GM21528 (cell line): ENCODE data around the gene FAM47E.

Source experiments
- ATAC-seq: cut with Tn5 transposase; IDR thresholded peaks from one replicate; pipeline ENCODE4 v1.9.1; 2021; ENCODE audit warnings: mild to moderate bottlenecking, moderate library complexity; ENCODE audit not compliant: unreplicated experiment, low FRiP score

The FAM47E gene, protein sequence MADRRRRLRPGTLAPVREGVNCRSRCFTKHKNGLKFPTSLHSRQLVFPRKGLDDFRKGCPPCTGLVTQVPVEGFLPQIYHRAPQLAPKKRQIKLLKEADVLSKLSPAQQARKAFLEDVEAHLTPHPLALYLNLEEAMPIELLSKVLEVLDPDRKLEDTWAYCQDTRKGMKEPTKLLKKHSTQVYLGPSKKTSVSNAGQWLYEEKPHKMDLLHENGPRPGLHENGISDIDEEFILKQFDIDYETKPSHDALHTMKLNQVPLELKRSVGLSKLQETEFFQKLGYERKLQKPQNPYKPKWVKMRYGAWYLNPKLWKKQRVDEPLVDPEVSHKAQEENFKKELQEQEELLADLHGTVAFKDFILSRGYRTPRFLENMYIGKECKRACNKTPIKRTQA

GRCh38 chr4:76251441-76252270 is at the start of gene FAM47E:
FAM47E (plus strand) TSS chr4:76251721; CDS start chr4:76251747, 26 bp downstream.
- ATAC-seq: no peak

GRCh38 chr4:76203541-76203940 is 48.0 kb upstream of the FAM47E start:
- no peak for ATAC-seq

DNA sequence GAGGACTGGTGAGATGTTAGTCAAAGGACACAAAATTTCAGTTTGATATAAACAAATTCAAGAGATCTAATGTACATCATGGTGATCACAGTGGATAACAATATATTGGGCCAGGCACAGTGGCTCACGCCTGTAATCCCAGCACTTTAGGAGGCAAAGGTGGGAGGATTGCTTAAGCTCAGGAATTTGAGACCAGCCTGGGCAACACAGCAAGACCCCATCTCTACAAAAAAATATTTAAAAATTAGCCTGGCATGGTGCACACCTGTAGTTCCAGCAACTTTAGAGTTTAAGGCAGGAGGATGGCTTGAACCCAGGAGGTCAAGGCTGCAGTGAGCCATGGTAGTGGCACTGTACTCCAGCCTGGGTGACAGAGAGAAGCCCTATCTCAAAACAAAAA is 46.6 kb upstream of the FAM47E start:
- ATAC-seq: no peak

DNA sequence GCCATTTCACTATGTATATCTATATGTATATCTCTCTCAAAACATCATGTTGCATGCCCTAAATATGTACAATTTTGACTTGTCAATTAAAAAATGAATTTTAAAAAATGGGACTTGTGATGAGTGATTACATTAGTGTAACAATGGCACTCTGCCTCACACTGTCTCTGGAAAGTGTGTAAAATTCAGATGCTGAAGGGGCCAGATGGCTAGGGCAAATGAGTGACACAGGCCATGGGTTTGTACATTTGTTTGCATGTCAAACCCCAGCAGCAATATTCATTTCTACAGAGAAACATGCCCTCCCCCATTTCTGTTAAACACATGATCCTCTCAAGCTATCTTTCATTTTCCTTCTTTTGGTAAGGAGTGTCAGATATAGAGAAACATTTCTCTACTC is 46.0 kb upstream of the FAM47E start:
- ATAC-seq: no peak

DNA sequence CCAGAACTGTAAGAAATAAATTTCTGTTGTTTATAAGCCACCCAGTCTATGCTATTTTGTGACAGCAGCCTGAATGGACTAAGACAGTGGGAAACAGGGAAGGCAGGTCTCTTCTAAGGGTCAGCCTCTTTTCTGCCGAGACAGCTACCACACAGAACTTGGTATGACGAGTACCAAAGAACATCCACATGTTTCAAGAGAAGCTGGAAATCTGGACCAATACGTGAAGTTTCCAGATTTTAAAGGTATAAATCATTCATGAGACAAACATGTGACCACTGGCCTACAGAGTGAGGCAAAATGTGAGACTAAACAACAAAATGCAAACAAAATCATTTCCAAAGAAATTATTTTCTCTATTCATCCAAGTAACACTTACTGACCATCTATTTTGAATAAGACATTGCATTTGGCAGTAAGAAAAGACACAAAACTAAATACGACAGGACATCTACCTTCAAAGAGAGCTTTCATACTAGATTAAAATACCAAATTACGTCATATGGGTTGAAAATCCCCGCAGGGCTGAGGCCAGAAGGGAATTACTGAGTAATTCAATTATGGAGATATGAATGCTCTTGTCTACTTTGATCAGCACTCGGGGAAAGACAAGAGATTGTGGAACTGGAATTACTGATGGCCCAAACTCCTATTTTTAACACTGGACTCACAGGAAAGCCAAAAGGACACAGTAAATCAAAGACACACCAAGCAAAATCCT is 45.1 kb upstream of the FAM47E start:
- no peak for ATAC-seq

GRCh38 chr4:76207549-76207948 is 44.0 kb upstream of the FAM47E start:
- ATAC-seq: no peak

GRCh38 chr4:76208005-76208765 is 43.3 kb upstream of the FAM47E start:
- no peak for ATAC-seq

GRCh38 chr4:76209881-76210280 is 41.6 kb upstream of the FAM47E start:
- ATAC-seq: no peak

- ATAC-seq: no peak
These were observed 41.1 kb upstream of the FAM47E start for GRCh38 chr4:76210452-76210851.

GRCh38 chr4:76211769-76212708 is 39.5 kb upstream of the FAM47E start:
- ATAC-seq: no peak

DNA sequence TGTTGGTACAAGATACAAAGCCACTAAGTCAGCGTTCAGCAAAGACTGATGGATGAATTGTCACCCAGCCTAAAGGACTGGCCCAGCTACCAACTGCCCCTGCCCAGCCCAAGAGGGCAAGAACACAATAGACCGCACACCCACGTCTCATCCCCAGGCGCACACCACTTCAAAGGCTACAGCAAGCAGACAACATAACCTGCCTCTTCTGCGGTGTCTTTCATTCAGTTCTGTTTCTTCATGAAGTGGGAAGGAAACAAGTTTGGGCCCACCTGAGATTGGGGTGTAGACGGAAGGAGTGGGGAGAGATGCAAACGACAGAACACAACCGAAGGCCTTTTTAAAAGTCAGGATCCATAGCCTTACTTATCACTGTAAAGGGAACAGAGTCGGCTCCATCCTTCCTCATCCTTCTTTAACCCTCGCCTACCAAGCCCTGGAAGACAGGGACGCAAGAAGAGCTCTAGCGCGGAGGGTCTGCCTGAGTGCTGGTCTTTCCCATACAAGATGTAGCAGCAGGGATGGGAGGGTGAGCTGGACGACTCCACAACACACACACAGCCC is 38.6 kb upstream of the FAM47E start:
- no peak for ATAC-seq

DNA sequence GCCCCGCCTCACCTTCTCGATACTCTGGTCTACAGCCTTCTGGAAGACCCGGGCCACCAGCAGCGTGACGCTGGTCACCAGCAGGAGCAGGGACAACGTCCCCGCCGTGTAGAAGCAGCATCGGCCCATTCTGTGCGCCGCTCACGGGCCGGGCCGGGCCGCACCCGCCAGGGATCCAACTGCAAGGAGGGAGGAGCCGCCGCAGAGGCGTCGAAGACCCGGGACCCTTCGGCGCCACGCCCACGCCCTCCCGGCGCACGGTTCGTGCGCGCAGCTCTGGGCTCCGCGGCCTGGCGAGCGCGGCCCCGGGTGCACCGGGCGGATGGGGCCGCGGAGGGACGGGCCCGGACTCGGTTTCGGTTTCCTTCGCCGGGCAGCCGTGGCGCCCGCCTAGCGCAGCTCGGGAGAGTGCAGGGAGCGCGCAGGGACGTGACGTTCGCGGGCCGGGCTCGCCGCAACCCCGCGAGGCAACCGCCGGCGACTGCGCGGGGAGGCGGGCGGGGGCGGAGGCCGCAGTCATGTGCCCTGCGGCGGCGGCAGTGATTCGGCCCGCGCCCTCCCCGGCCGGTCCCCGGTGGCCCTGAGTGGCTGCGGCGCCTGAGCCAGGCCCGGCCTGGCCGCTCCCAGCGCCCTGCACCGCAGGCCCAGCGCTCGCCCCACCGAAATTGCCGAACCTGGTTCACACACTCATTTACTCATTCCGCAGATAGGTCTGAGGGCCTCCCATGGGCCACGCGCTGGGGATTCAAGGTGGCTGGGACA is 37.9 kb upstream of the FAM47E start, which contains the start of gene SCARB2:
Gene SCARB2 (minus strand): TSS at position 410 of the 762 bp plus-strand sequence. CDS start 281 bp downstream, at position 129.
- ATAC-seq: peak; percentile 73

DNA sequence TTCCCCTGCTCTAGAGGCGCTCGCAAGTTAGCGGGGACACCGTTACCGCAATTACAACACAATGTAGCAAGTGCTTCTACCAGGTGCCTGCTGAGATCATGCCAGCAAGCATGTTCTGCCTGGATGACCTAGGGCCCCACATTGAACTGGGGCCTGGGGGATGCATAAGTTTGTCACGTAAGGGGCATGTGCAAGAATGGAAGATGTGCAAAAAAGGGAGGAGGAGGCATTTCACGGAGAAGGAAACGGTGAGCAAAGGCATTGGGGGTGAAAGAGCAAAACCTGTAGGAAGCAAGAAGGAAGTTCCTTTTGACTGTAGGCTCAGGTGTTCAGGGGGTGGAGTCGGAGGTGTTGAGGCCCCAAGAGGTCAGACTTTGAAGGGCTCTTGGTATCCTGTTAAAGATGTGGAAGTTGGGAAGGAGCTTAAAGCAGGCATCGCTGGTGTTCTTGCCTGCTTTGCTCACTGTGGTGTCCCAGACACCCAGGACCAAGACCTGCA is 37.3 kb upstream of the FAM47E start:
- ATAC-seq: peak; percentile 11

GRCh38 chr4:76215077-76215476 is 36.4 kb upstream of the FAM47E start:
- no peak for ATAC-seq

GRCh38 chr4:76216524-76216923 is 35.0 kb upstream of the FAM47E start:
- ATAC-seq: no peak

- no peak for ATAC-seq
These were observed 34.3 kb upstream of the FAM47E start for GRCh38 chr4:76216975-76217814.
